ENCODE data around the gene PYGB.

Gene PYGB

GRCh38 chr20:25214819-25215218 lies 33.1 kb upstream of the PYGB start:
- TF ChIP-seq FOXP2 (optimal IDR thresholded peaks at IDR 0.05; ENCODE audit: borderline replicate concordance, extremely low read depth, extremely low read length, insufficient read depth) (no peak), SIN3A (IDR thresholded peaks at IDR 0.05; ENCODE audit: borderline replicate concordance, insufficient read depth, low read length) (no peak), REST (IDR thresholded peaks at IDR 0.05; ENCODE audit: insufficient read depth in 1 of 2, low read depth in 2 of 2, low read length in 2 of 2) (no peak), TAF1 (IDR thresholded peaks at IDR 0.05; ENCODE audit: borderline replicate concordance, insufficient read depth, low read length) (no peak), POLR2AphosphoS5 (IDR thresholded peaks at IDR 0.05; ENCODE audit: low read depth, low read length) (no peak)

- TF ChIP-seq TAF1 (IDR thresholded peaks at IDR 0.05; ENCODE audit: borderline replicate concordance, insufficient read depth, low read length) (no peak), REST (IDR thresholded peaks at IDR 0.05; ENCODE audit: insufficient read depth in 1 of 2, low read depth in 2 of 2, low read length in 2 of 2) (no peak), FOXP2 (optimal IDR thresholded peaks at IDR 0.05; ENCODE audit: borderline replicate concordance, extremely low read depth, extremely low read length, insufficient read depth) (no peak), POLR2AphosphoS5 (IDR thresholded peaks at IDR 0.05; ENCODE audit: low read depth, low read length) (no peak), SIN3A (IDR thresholded peaks at IDR 0.05; ENCODE audit: borderline replicate concordance, insufficient read depth, low read length) (no peak)
Measured at GRCh38 chr20:25215521-25215920, 32.4 kb upstream of the PYGB start.

GRCh38 chr20:25216199-25216945 lies 31.5 kb upstream of the PYGB start:
- TF ChIP-seq REST (IDR thresholded peaks at IDR 0.05; ENCODE audit: insufficient read depth in 1 of 2, low read depth in 2 of 2, low read length in 2 of 2), result no peak
- no peak for TF ChIP-seq POLR2AphosphoS5 (IDR thresholded peaks at IDR 0.05; ENCODE audit: low read depth, low read length)
- no peak for TF ChIP-seq FOXP2 (optimal IDR thresholded peaks at IDR 0.05; ENCODE audit: borderline replicate concordance, extremely low read depth, extremely low read length, insufficient read depth)
- no peak for TF ChIP-seq TAF1 (IDR thresholded peaks at IDR 0.05; ENCODE audit: borderline replicate concordance, insufficient read depth, low read length)
- no peak for TF ChIP-seq SIN3A (IDR thresholded peaks at IDR 0.05; ENCODE audit: borderline replicate concordance, insufficient read depth, low read length)

- TF ChIP-seq REST (IDR thresholded peaks at IDR 0.05; ENCODE audit: insufficient read depth in 1 of 2, low read depth in 2 of 2, low read length in 2 of 2) (no peak), POLR2AphosphoS5 (IDR thresholded peaks at IDR 0.05; ENCODE audit: low read depth, low read length) (no peak), SIN3A (IDR thresholded peaks at IDR 0.05; ENCODE audit: borderline replicate concordance, insufficient read depth, low read length) (no peak), TAF1 (IDR thresholded peaks at IDR 0.05; ENCODE audit: borderline replicate concordance, insufficient read depth, low read length) (no peak), FOXP2 (optimal IDR thresholded peaks at IDR 0.05; ENCODE audit: borderline replicate concordance, extremely low read depth, extremely low read length, insufficient read depth) (no peak)
Measured at GRCh38 chr20:25217161-25218108, 30.4 kb upstream of the PYGB start.

Measured in PFSK-1 (cell line).